Activated T-cell treated with anti-CD3 and anti-CD28 coated beads, Interleukin-2, amount 50 U/mL, for 48 hours (primary cell): ENCODE measurements around the gene SLIT3.

Experiments used
- DNase-seq, 2 experiments: peaks; one replicate each; pipeline ENCODE4 v3.0.0-alpha.2; 2020

SLIT3 gene

DNA sequence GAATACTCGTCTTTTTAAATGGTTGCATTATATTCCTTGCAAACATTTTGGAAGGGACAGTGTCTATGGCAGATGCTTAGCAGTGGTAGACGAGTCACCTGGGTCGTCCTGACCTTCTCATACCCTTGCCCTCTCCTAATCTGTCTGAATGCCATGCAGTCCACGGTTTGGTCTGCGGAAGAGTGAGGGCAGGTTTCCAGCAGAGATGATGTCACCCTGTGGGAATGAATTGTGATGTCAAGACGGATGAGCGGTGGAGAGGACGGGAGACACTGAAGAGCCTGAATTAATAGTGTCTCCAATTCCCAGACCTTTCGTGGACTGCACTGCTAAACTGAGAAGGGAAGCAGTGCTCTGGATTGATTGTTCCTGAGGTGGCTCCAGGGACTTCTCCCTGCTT, 392.7 kb downstream of the SLIT3 start:
- no peak for DNase-seq

DNA sequence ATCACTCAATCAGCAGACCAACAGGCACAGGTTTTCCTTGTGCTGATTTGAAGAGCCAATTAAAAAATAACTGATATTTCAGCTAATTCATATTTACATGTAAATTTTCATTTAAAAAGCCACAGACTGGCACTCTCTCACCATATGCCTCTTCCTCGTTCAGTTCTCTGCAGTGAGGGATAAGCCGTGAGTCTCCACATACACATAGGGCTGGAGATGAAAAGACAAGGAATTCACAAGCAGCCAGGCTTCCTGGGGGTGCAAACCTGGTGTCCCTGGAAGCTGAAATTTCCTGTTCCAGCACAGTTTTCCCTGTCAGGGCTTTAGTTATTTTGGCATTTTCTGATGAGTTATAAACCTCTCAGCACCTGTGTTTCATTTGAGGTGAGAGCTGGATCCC, 397.9 kb downstream of the SLIT3 start:
- DNase-seq = no peak

DNA sequence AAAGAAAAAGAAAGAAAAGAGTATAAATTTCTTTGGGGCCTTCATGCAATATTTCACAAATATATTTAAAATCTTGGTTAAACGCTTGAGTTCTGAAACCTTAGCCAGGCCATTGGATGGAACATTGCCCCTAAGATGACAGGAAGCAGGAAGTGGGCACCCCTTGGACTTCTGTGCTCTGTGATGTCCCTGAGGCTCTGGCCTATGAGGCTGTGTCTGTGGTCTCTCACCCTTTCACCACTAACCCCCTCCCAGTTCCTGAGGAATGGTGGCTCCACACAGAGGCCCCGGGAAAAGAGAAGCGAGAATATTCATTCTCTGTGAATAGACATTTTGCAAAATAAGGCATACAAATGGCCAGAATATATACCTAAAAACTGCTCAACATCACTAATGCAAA, 401.3 kb downstream of the SLIT3 start:
- no peak for DNase-seq

DNA sequence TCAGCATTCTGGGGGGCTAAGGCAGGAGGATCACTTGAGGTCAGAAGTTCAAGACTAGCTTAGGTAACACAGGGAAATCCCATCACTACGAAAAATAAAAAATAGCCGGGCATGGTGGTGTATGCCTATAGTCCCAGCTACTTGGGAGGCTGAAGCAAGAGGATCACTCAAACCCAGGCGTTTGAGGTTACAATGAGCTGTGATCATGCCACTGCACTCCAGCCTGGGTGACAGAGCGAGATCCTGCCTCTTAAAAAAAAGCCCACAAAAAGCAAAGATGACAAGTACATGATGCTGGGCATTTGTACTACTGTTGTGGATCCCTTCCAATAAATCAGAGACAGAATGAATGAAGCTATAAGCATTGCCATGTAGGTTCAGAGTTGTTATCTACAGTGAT, 401.7 kb downstream of the SLIT3 start:
- DNase-seq = no peak

DNA sequence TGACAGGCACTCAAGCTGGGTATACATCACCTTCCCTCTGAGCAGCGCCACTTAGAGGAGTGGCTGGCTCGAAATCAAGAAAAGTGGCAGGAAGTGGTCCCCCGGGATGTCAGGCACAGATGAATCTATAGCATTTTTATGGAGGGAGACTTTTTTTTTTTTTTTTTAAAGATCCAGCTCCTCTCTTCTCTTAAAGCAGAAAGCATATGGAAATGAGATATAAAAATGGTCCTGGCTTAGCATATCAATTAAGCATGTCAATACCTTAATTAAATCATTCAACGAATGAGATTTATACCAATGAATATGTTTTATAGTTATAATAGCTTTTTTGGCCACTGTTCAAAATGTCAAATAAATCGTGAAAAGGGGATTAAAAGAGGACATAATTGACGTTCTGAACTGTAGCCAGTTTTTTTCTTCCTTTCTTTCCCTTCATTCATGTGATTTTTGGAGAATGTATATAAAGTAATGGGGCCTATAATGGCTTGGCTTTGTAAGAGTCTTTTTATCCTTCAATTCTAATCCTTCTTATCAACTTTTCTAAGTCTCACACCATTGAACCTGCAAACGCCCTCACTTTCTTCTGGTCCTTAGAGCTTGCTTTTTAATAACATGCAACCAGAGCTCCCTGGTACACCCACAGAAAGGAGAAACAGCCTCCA, 402.6 kb downstream of the SLIT3 start:
- no peak for DNase-seq

DNA sequence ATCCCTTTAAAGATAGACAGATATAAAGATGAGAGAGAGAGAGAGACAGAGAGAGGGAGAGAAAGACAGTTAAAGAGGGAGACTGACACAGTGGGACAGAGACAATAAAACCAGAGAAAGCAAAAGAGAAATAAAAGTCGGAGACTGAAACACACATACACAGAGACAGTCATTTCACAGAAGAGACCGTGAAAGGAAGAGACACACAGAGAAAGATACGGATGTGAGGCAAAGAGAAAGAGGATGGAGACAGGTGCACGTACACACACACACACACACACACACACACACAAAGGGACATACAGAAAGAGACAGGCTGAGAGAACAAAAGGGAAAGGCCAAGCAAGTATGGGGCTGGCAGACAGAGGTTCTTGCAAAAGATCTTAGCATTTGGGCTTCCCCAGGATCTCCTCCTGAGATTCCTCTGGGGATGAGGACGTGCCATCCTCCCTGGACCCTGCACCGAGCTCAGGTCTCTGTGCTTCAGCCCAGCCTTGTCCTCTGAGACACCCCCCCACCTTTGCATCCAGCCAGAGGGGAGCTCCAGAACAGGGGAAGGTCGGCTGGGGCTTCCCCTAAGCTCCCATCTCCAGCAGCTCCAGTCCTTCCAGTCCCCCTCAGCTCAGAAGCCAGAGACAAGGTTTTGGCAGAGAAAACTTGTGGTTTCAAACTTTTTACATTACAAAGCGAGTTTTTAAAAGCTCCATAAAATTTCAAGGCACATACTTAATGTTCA, 403.4 kb downstream of the SLIT3 start:
- no peak for DNase-seq

DNA sequence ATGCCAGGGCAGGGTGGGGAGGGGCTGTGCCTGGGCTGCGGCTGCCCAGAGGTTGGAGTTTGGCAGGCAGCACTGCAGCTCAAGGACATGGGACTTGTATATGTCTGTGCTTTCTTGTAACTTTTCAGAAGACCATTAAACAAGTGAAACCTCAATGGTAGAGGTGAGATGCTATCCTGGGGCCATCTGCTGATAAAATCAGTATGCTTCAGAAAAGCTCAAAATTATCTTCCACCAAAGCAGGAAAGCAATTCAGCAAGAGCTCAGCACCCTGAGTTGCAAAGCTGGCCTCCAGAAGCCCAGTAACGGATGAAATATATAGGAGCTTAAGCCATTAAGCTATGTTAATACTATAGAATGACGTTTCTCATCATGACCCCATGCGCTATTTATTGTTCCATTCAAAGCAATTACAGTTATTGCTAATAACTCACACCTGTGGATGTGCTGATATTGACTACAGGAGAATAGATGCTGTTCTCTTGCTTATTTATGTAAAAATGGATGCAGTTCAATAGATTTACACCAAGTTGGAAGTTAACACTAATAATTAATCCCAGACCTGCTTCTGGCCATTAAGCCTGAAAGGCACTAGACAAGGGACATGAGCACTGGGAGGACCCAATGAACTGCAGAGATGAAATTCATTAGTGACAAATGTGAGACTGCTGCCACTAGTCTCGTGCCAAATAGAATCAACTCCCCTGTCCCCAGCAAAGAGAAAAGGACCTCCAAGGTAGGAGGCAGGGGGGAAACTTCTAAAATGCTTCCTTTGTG, 405.5 kb downstream of the SLIT3 start:
- DNase-seq = no peak

DNA sequence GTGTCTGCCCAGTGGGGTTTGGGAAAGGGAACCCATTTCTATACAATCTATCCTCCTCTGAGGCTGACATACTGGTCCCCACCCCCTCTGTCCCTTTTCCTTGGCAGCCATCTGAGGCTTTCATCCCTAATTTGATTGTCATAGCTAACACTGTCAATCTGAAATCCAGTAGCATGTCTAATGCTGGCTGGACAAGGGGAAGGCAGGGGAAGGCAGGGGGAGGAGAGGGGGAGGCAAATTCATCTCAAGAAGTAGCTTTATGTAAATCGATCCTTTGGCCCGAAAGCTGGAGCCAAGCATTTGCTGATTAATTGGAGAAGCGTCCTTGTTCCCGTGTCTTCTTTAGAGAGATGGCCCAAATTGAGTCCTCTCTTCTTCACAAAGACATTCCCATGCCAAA, 407.7 kb downstream of the SLIT3 start:
- DNase-seq = no peak

DNA sequence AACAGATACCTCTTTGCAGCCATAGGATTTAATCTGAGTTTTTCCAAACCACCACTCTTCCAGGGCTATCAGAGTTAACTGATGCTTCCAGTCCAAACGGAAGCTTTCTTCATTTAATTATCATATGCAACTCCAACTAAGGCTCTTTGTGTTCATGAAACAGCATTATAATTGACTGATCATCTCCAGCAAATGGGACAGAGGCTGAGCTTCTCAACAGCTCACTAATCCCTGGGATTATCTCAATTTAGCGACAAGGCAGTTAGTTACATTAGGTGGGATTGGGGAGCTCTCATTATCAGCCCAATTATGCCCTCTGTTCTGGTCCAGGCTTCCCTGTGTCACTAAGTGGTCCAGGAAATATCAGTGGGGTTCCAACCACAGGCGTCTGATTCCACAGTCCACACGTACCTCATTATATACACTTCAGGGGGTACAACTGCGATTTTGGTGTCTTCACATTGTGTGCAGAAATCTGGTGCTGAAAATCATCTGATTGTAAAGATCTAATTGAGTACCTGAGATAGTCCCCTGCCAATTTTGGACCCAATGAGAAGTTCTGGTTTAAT, 408.2 kb downstream of the SLIT3 start:
- no peak for DNase-seq

DNA sequence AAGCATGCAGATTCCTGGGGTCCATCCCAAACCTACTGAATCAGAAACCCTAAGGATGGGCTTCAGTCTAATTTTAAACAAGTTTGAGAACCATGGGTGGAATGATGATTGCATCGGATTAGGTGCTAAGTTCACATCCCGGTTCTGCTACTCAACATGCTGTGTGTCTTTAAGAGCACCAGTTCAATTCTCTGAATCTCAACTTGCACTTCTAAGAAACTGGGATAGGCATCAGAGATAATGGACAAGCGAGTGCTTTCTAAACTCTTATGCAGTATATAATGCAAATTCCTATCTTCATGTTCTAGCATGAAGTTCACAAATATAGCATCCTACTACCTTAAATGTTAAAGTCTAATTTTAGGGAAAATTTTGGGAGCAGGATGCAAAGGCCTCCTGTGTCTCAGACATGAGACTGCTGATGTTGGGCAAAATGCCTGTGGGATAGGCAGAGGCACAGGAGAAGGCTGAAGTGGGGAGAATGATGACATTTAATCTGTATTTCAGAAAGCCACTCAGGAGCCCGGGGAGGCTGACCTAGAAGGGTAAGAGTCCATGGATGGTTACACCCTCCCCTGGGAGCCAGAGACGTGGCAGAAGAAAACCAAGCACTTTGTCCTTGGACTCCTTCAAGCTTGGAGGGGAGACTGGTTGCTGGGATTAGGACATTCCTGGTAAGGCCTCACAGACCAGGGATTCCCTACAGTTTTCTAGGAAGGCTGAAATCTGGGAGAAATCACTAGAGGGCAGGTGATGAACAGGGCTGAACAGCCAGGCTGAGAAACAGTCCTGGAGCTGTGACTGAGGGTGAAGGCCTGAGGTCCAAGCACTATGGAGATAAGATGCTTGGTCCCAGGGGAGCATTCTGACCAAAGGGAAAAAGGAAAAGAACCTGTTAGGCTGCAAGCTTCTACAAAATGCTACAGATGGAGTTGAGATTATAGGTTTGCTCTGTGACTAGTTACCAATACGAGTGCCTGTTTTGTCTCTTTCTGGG, 409.8 kb downstream of the SLIT3 start:
- no peak for DNase-seq

DNA sequence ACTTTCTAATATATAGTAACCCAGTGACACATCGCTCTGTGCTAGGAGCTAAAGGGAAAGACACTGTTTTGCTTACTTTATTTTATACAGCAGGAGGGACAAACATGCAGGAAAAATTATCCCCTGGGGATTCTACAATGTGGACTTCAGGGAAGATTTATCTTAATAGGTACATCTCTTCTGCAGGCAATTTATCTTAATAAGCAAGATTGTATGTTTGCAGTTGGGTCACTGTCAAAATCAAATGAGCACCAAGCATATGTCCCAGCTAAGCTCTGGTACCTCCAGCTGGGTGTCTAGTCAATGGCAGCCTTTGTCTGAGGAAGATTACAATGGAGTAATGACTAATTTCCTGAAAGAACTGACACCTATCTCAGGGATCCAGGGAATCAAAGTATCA, 411.9 kb downstream of the SLIT3 start:
- DNase-seq = no peak

DNA sequence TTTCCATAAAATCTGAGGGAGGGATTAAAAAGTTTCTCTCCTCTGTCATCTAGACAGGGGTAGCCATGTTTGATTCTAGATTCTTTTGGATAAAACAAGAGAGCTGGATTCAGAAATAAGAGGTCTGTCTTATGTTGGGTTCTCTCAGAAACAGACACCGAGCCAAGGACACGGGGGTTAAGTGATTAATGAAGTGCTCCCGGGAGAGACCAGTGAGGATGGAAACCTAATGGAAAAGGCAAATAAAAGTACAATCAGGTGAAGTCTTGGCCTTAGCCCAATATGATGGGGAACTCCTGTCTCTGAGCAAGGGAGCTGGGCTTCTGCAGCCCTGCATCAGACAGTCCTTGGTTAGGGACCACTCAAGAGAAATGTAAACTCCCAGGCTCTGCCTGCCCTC, 413.0 kb downstream of the SLIT3 start:
- DNase-seq = no peak

DNA sequence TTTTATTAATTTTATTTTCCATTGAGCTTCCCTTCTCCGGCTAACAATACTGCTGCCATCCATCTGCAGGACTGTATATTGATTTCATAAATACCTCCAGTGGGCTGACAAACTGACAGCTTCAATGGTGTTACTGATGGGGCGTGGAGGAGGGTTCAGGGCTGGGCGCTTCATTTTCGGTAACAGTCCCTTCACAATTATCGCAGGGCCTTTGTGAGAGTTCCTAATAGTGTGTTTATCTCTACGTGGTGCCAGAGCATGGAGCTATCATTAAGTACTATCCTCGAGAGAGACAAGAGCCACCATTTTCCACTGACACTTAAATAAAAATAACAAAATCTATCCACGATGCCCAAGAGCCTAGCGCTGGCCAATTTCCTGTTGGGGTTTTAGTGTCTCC, 414.8 kb downstream of the SLIT3 start:
- no peak for DNase-seq

DNA sequence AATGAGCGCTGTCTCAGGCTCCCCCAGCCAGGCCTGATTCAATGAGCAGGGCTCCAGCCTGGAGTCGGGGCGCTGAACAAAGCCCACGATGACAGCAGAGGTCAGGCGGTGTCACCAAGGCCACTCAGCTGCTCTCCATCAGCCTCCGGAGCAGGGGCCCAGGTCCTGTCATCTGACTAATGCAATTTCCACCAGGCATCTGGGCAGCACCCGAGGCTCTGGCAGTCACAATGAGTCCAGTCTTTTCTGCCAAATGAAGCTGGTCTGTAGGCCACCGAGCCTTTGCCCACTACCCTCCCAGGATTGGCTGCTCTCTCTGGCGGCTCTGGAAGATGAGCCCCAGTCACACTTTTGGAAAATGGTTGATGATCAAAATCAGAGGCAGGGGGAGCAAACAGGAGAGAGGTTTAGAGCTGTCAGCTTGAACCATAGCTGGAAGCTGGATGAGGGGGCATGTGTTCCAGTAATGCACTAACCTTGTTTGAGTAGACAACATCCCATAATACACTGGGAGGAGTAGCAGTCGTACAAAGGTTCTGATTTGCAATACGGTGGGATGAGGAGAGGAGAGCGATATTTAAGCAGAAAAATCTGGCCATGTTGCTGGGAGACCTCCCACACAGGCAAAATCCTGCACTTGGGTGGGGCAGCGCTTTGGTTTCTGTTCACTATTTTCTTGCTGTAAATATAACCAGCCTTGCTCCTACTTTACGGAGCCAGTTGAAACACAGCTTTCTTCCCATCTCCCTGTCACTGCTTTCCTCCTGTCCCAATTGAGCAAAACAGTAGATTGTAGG, 415.4 kb downstream of the SLIT3 start:
- DNase-seq = no peak

DNA sequence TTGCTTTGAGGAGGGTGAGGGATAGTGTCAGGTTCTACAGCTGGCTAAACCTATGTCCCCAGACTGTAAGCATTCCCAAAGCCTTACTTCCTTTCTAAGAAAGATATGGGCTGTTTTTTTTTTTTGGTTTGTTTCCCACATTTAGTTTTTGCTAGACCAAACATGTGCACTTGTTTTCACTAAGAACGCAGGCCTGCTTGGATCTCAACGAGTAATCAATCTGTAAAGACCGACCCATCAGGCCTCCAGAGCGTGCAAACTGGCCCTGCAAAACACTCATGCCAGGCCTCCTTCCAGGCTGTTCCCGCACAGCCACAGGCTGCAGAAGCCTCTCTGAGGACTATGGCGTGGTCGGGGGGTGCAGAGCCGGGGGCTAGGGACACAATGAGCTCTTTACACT, 416.9 kb downstream of the SLIT3 start:
- no peak for DNase-seq

DNA sequence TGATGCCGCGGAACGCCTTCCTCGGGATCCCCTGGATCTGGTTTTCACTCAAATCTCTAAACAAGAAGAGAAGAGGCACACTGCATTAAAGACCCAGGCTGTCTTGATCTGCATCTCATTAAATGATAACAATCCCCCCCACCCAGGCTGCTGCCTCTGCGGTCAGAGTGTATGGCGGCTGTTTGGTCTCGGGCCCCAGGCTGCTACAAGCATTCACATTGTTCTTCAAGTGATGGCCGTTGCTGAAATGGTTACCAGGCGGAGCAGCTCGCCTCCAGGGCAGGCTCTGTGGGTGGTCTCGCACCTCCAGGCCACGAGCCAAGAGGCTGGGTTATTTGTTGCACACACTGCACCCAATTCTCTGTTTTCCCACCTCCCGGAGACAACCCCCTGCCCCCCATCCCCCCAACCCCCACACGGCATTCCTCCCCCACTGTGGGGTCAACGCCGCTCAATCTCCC, 417.6 kb downstream of the SLIT3 start:
- DNase-seq = no peak

DNA sequence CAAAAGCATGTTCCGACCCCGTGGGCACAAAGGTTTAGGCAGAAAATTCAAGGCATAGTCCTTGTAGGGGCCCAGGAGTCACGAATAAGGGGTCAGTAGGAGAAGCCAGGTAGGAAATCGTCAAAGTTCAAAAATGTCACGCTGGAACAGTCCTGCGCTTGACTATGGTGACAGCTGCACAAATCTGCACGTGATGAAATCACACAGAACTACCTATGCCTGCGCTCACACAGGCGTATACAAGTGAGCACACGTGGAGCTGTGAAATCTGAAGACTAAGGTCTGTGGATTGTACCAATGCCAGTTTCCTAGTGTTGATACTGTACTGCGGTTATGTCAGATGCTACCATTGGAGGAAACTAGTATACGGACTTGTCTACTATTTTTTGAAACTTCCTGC, 418.7 kb downstream of the SLIT3 start:
- no peak for DNase-seq

DNA sequence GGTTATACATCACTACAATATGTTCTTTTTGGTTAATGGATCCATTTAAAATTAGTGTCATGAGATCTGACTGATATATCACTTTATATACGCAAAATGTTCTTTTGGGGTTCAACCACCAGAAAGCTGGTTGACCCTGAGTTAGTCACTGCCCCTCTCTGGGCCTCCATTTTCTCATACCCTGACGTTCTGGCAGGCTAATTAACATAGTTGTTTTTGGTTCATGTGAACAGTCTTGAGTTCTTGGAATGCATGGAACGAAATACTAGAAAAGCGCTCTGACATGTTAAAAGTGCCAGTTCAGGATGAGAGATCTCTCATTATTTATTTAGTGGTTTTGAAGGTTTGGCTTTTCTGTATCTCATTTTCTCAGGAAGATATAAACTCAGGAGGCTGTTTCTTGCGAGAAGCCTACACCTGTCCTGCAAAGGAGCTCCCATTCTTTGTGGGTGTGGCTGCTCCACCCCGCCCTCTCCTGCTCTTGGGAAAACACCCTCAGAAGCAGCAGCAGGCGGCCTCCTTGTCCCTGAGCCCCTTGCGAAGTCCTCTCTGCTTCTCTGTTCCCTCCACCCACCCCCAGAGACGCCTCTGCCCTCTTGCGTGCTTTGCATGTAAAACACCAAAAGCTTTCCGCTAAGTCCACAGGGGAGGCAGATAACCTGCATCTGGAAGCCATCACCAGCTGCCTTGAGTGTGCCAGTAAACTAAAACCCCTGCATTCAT, 419.4 kb downstream of the SLIT3 start:
- DNase-seq = no peak

DNA sequence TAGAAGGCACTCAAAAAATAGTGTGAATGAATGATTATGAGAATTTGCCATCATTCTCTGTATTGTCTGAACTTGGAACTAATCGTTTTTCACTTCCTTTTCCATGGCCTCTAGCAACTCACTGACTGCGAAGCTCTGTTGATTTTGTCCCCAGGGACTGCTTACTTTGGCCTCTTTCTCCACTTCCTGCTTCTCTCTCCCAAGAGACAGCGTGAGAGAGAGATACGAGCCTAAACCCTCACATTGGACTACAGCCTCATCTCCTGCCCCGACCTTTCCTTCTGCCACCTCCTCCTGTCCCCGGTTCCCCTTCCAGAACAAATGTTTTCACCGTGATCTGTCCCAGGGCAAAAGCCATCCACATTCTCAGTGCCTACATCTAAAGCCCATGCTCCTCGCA, 421.0 kb downstream of the SLIT3 start:
- no peak for DNase-seq

DNA sequence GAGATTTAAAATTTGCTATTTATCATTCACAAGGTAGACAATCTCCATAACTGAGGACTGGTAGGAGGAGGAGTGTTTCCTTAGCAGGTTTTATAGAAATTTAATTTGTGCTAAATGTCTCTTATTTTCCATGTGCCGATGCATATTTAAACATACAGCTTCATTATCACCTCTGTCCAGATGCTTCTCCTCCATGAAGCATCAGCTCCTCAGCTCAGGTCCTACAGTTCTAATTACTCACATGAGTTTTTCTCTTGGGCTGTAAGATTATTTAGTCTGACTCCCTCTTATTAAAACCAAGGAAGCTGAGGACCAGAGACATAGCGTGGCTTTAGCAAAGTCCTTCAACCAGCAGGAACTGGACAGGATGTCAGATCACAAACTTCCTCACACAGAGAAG, 421.6 kb downstream of the SLIT3 start:
- DNase-seq = no peak
